HepG2 (cell line): ENCODE data around the gene NDUFS7. TPM values are rescaled to one million over a fixed set of nuclear protein-coding genes. Genes with fewer than 3 reads are reported as not detected.

Experiments used
- ARNT2 ChIP-seq: sonication (generic); formaldehyde crosslinking; IDR thresholded peaks from 2 replicates; pipeline ENCODE4 v1.8.0; 2022; ENCODE audit warnings: mild to moderate bottlenecking, low read depth, missing genetic modification reagents, moderate library complexity
- ATRX ChIP-seq: sonication (generic); formaldehyde crosslinking; IDR thresholded peaks from 2 replicates; pipeline ENCODE4 v1.4.0; 2020; ENCODE audit warnings: missing genetic modification reagents, borderline replicate concordance
- ERF ChIP-seq: IDR thresholded peaks from 2 replicates; pipeline ENCODE4 v1.6.1; 2018; ENCODE audit warnings: missing biosample characterization, missing genetic modification reagents
- FLYWCH1 ChIP-seq: sonication (generic); formaldehyde crosslinking; IDR thresholded peaks from 2 replicates; pipeline ENCODE4 v1.8.1; 2023; ENCODE audit warnings: mild to moderate bottlenecking, missing genetic modification reagents
- IKZF4 ChIP-seq: sonication (generic); formaldehyde crosslinking; IDR thresholded peaks from 2 replicates; pipeline ENCODE4 v1.5.1; 2020; ENCODE audit warnings: borderline replicate concordance, mild to moderate bottlenecking, low read depth, missing genetic modification reagents; ENCODE audit errors: not compliant biosample characterization
- MAFG ChIP-seq: sonication (generic); formaldehyde crosslinking; IDR thresholded peaks from 2 replicates; pipeline ENCODE4 v1.5.1; 2020; ENCODE audit warnings: mild to moderate bottlenecking, missing genetic modification reagents
- MIER3 ChIP-seq: IDR thresholded peaks from 2 replicates; pipeline ENCODE4 v1.6.1; 2016; ENCODE audit warnings: missing compliant biosample characterization, borderline replicate concordance
- NFYB ChIP-seq: sonication (generic); formaldehyde crosslinking; IDR thresholded peaks from 2 replicates; pipeline ENCODE4 v1.4.0; 2020; ENCODE audit warnings: missing genetic modification reagents
- TP53 ChIP-seq: sonication (generic); formaldehyde crosslinking; conservative IDR thresholded peaks from 2 replicates; pipeline ENCODE4 v1.4.0; 2020; ENCODE audit warnings: missing genetic modification reagents
- ZFX ChIP-seq: sonication (generic); formaldehyde crosslinking; IDR thresholded peaks from 2 replicates; pipeline ENCODE4 v1.4.0; 2020; ENCODE audit warnings: mild to moderate bottlenecking, low read depth, missing genetic modification reagents, moderate library complexity
- ZMYM2 ChIP-seq: sonication (generic); formaldehyde crosslinking; IDR thresholded peaks from 2 replicates; pipeline ENCODE4 v1.8.0; 2022; ENCODE audit warnings: mild to moderate bottlenecking, missing genetic modification reagents
- ZNF160 ChIP-seq: sonication (generic); formaldehyde crosslinking; IDR thresholded peaks from 2 replicates; pipeline ENCODE4 v1.8.0; 2022; ENCODE audit warnings: mild to moderate bottlenecking, inconsistent platforms, missing genetic modification reagents
- ZNF292 ChIP-seq: sonication (generic); formaldehyde crosslinking; IDR thresholded peaks from 2 replicates; pipeline ENCODE4 v1.8.1; 2022; ENCODE audit warnings: mild to moderate bottlenecking, low read depth, missing genetic modification reagents, borderline replicate concordance
- ZNF430 ChIP-seq: sonication (generic); formaldehyde crosslinking; IDR thresholded peaks from 2 replicates; pipeline ENCODE4 v1.9.0; 2021; ENCODE audit warnings: mild to moderate bottlenecking, missing genetic modification reagents
- ZNF775 ChIP-seq: sonication (generic); formaldehyde crosslinking; IDR thresholded peaks from 2 replicates; pipeline ENCODE4 v1.4.0; 2020; ENCODE audit warnings: missing genetic modification reagents, mild to moderate bottlenecking, moderate library complexity, borderline replicate concordance
- polyA plus RNA-seq, 8 experiments: library from polyadenylated mRNA; depleted of rRNA in 3 of 8; stranded (reverse) in 7 of 8; unstranded in 1 of 8; fragments of >200 nt; fragmentation: Illumina TruSeq in 4 of 8; extraction: Trizol in 4 of 8; gene quantifications; 2 replicates each; pipeline versions ENCODE4 v1.2.1 to v1.2.3, GENCODE V29; 2011 to 2016; ENCODE audit warnings: low read depth in 4 of 8, missing spikeins in 1 of 8, mixed read lengths in 1 of 8; ENCODE audit not compliant: insufficient read depth in 1 of 8
- total RNA-seq, 5 experiments: library from RNA; depleted of rRNA; stranded (reverse); fragments of >200 nt; fragmentation: Illumina TruSeq; extraction: Trizol; gene quantifications; 2 replicates each; pipeline ENCODE4 v1.2.3, GENCODE V29; 2016; ENCODE audit warnings: low read depth in 1 of 5
- TF ChIP-seq, protein P1 (sequence below): sonication (generic); formaldehyde crosslinking; IDR thresholded peaks from 2 replicates; pipeline ENCODE4 v1.8.0; 2022; ENCODE audit warnings: mild to moderate bottlenecking, missing genetic modification reagents; ENCODE audit not compliant: insufficient replicate concordance
- TF ChIP-seq, protein P2 (sequence below): sonication (generic); formaldehyde crosslinking; IDR thresholded peaks from 2 replicates; pipeline ENCODE4 v1.5.0; 2020; ENCODE audit warnings: mild to moderate bottlenecking, missing genetic modification reagents
- TF ChIP-seq, protein P3 (sequence below): sonication (generic); formaldehyde crosslinking; IDR thresholded peaks from 2 replicates; pipeline ENCODE4 v1.4.0; 2020; ENCODE audit warnings: mild to moderate bottlenecking, low read depth, missing genetic modification reagents
- TF ChIP-seq, protein P4 (sequence below): sonication (generic); formaldehyde crosslinking; IDR thresholded peaks from 2 replicates; pipeline ENCODE4 v1.4.0; 2020; ENCODE audit warnings: mild to moderate bottlenecking, missing genetic modification reagents
- TF ChIP-seq, protein P5 (sequence below): sonication (generic); formaldehyde crosslinking; IDR thresholded peaks from 2 replicates; pipeline ENCODE4 v1.4.0; 2020; ENCODE audit warnings: missing genetic modification reagents

NDUFS7 gene
- total and polyA plus RNA-seq, 2 of the 13 experiments (the other 11 are each of a cell fraction or from before 2014, with no cell fraction given): 34.3 to 66.9 TPM

DNA sequence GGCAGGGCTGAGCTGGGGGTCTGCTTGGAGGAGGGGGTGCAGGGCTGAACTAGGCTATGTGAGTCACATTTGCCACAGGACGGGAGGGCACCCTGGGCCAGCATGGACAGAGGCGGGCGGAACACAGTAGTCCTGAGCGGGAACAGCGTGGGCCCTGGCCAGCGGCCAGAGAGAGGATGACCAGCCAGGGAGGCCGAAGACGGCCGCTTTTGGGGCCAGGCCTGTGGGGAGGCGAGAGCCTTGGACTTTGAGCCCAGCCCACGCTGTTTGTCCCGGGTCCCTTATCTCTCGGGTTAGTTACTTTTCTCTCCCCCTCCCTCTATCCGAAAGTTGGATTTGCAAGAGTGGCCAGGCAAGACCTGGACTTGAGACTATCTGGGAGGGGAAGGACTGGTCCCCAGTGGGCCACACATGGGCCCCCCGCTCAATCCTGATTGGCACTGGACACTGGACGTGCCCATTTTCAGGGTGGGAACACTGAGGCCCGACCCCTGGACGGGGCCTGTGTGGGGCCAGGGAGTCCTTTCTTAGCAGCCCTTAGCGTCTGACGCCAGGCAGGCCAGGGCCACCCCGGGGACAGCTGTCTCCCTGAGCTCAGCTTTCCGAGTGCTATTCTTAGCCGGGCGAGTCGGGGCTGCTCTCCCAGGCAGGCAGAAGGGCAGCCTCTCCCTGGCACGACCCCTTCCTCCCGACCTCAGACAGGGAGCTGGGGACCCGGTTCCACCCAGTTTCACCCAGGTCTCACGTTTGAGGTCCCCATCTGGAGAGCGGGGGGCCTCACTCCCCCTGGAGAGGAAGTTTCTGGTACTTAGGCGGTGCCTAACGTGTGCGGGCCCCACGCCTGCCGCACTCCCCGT, 16.8 kb downstream of the NDUFS7 start (continued):
- TF ChIP-seq, protein P1, sequence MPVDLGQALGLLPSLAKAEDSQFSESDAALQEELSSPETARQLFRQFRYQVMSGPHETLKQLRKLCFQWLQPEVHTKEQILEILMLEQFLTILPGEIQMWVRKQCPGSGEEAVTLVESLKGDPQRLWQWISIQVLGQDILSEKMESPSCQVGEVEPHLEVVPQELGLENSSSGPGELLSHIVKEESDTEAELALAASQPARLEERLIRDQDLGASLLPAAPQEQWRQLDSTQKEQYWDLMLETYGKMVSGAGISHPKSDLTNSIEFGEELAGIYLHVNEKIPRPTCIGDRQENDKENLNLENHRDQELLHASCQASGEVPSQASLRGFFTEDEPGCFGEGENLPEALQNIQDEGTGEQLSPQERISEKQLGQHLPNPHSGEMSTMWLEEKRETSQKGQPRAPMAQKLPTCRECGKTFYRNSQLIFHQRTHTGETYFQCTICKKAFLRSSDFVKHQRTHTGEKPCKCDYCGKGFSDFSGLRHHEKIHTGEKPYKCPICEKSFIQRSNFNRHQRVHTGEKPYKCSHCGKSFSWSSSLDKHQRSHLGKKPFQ (CRISPR knock-in tag): peak; percentile 49
- TF ChIP-seq ERF (CRISPR knock-in tag) (0 out of 2 replicates have a peak, but pooled peaks have one; percentile 5), ZNF292 (CRISPR knock-in tag) (no peak), ARNT2 (peak; percentile 58; the same call in 1 of the 2 replicates), ZNF160 (peak; percentile 21; the same call in 1 of the 2 replicates), ZFX (peak; percentile 76), ZNF430 (CRISPR knock-in tag) (no peak), IKZF4 (CRISPR knock-in tag) (no peak), ZMYM2 (CRISPR knock-in tag) (peak; percentile 91), FLYWCH1 (no peak), NFYB (CRISPR knock-in tag) (peak; percentile 70), TP53 (CRISPR knock-in tag) (no peak; the same call in 1 of the 2 replicates), ZNF775 (CRISPR knock-in tag) (no peak), MAFG (no peak), MIER3 (CRISPR knock-in tag) (no peak; the same call in 1 of the 2 replicates), ATRX (CRISPR knock-in tag) (no peak)
- TF ChIP-seq, protein P2, sequence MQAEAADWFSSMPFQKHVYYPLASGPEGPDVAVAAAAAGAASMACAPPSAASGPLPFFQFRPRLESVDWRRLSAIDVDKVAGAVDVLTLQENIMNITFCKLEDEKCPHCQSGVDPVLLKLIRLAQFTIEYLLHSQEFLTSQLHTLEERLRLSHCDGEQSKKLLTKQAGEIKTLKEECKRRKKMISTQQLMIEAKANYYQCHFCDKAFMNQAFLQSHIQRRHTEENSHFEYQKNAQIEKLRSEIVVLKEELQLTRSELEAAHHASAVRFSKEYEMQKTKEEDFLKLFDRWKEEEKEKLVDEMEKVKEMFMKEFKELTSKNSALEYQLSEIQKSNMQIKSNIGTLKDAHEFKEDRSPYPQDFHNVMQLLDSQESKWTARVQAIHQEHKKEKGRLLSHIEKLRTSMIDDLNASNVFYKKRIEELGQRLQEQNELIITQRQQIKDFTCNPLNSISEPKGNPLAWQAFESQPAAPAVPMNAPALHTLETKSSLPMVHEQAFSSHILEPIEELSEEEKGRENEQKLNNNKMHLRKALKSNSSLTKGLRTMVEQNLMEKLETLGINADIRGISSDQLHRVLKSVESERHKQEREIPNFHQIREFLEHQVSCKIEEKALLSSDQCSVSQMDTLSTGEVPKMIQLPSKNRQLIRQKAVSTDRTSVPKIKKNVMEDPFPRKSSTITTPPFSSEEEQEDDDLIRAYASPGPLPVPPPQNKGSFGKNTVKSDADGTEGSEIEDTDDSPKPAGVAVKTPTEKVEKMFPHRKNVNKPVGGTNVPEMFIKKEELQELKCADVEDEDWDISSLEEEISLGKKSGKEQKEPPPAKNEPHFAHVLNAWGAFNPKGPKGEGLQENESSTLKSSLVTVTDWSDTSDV: no peak
- TF ChIP-seq, protein P3, sequence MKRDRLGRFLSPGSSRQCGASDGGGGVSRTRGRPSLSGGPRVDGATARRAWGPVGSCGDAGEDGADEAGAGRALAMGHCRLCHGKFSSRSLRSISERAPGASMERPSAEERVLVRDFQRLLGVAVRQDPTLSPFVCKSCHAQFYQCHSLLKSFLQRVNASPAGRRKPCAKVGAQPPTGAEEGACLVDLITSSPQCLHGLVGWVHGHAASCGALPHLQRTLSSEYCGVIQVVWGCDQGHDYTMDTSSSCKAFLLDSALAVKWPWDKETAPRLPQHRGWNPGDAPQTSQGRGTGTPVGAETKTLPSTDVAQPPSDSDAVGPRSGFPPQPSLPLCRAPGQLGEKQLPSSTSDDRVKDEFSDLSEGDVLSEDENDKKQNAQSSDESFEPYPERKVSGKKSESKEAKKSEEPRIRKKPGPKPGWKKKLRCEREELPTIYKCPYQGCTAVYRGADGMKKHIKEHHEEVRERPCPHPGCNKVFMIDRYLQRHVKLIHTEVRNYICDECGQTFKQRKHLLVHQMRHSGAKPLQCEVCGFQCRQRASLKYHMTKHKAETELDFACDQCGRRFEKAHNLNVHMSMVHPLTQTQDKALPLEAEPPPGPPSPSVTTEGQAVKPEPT (CRISPR knock-in tag): no peak
- TF ChIP-seq, protein P4, sequence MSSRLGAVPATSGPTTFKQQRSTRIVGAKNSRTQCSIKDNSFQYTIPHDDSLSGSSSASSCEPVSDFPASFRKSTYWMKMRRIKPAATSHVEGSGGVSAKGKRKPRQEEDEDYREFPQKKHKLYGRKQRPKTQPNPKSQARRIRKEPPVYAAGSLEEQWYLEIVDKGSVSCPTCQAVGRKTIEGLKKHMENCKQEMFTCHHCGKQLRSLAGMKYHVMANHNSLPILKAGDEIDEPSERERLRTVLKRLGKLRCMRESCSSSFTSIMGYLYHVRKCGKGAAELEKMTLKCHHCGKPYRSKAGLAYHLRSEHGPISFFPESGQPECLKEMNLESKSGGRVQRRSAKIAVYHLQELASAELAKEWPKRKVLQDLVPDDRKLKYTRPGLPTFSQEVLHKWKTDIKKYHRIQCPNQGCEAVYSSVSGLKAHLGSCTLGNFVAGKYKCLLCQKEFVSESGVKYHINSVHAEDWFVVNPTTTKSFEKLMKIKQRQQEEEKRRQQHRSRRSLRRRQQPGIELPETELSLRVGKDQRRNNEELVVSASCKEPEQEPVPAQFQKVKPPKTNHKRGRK (CRISPR knock-in tag): no peak
- TF ChIP-seq, protein P5, sequence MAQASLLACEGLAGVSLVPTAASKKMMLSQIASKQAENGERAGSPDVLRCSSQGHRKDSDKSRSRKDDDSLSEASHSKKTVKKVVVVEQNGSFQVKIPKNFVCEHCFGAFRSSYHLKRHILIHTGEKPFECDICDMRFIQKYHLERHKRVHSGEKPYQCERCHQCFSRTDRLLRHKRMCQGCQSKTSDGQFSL (CRISPR knock-in tag): peak; percentile 63; the same call in 1 of the 2 replicates
